Tibial artery (tissue), 4 donors: ENCODE results near the gene TSEN15.
"Not testable (repeated sequence)": the region's sequence is repeated elsewhere in the genome, so short reads cannot be mapped to it uniquely, and the experiment has no call there.

Source experiments
- DNase-seq, 2 donors: peaks; one replicate each; pipeline ENCODE4 v3.0.0-alpha.2; 2019
- H3K27ac ChIP-seq, 2 donors: fragments of 200-600 bp; sonication (generic) in 1 of 2; 1 replicate in 1 of 2; 2 replicates in 1 of 2; pipeline ENCODE4 v1.5.1; 2018 to 2019; ENCODE audit warnings: mild to moderate bottlenecking in 1 of 2
- H3K27me3 ChIP-seq, 2 donors: fragments of 200-600 bp; sonication (generic) in 1 of 2; one replicate each; pipeline versions ENCODE4 v1.5.1 to v1.6.0; 2016 to 2019
- H3K36me3 ChIP-seq, 3 donors: fragments of 200-600 bp; sonication (generic) in 2 of 3; one replicate each; pipeline ENCODE4 v1.5.1; 2016 to 2019; ENCODE audit warnings: mild to moderate bottlenecking in 2 of 3
- H3K4me1 ChIP-seq, 4 donors: fragments of 200-600 bp; sonication (generic) in 2 of 4; 1 replicate in 3 of 4; 2 replicates in 1 of 4; pipeline ENCODE4 v1.5.1; 2016 to 2019
- H3K4me3 ChIP-seq, 2 donors: fragments of 200-600 bp; sonication (generic) in 1 of 2; 1 replicate in 1 of 2; 2 replicates in 1 of 2; pipeline ENCODE4 v1.5.1; 2018 to 2019; ENCODE audit warnings: mild to moderate bottlenecking in 2 of 2
- H3K9me3 ChIP-seq, 3 donors: fragments of 200-600 bp; sonication (generic) in 1 of 3; one replicate each; pipeline ENCODE4 v1.5.1; 2016 to 2019
- intact Hi-C: fragments of 100-400 bp; cut with DNase I; formaldehyde crosslinking; loops from one replicate; pipeline ENCODE4 v1.15.0; 2023; ENCODE audit warnings: low total_unique reads
- TF ChIP-seq, protein P1 (sequence below), 2 experiments: fragments of 200-600 bp in 1 of 2; fragments of 450-650 bp in 1 of 2; IDR thresholded peaks; one replicate each; pipeline ENCODE4 v1.5.1; 2017 to 2019; ENCODE audit warnings: antibody characterized with exemption in 2 of 2, mild to moderate bottlenecking in 1 of 2, moderate library complexity in 1 of 2

The TSEN15 gene

GRCh38 chr1:184041731-184042130 is 9.8 kb upstream of the TSEN15 start:
- intact Hi-C loops = no loop called here
- DNase-seq = no peak
- Histone ChIP-seq H3K27ac (no peak overlapping the region), H3K27me3 (peaks cover 0 to 8% of the 10 kb centered on the region in 2 donors), H3K4me1 (peaks cover 0 to 12% (median 4%) of the 10 kb centered on the region in 4 donors), H3K9me3 (no peaks in the 10 kb centered on the region), H3K36me3 (no peaks in the 10 kb centered on the region), H3K4me3 (no peak overlapping the region)
- TF ChIP-seq, protein P1, sequence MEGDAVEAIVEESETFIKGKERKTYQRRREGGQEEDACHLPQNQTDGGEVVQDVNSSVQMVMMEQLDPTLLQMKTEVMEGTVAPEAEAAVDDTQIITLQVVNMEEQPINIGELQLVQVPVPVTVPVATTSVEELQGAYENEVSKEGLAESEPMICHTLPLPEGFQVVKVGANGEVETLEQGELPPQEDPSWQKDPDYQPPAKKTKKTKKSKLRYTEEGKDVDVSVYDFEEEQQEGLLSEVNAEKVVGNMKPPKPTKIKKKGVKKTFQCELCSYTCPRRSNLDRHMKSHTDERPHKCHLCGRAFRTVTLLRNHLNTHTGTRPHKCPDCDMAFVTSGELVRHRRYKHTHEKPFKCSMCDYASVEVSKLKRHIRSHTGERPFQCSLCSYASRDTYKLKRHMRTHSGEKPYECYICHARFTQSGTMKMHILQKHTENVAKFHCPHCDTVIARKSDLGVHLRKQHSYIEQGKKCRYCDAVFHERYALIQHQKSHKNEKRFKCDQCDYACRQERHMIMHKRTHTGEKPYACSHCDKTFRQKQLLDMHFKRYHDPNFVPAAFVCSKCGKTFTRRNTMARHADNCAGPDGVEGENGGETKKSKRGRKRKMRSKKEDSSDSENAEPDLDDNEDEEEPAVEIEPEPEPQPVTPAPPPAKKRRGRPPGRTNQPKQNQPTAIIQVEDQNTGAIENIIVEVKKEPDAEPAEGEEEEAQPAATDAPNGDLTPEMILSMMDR (IDR thresholded peaks at IDR 0.05) = no peak

DNA sequence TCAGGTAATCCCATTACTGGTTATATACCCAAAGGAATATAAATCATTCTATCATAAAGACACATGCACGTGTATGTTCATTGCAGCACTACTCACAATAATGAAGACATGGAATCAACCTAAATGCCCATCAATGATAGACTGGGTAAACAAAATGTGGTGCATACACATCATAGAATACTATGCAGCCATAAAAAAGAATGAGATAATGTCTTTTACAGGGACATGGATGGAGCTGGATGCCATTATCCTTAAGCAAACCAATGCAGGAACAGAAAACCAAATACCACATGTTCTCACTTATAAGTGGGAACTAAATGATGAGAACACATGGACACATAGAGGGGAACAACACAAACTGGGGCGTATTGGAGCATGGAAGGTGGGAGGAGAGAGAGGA is 8.2 kb upstream of the TSEN15 start:
- intact Hi-C loops, DNase-seq, H3K27ac ChIP-seq, H3K9me3 ChIP-seq, H3K36me3 ChIP-seq, H3K27me3 ChIP-seq, H3K4me1 ChIP-seq, H3K4me3 ChIP-seq: not testable (repeated sequence)

GRCh38 chr1:184044603-184045376 is 6.7 kb upstream of the TSEN15 start:
- Histone ChIP-seq H3K4me1 (no peaks in the 10 kb centered on the region), H3K27me3 (peaks cover 0 to 3% of the 10 kb centered on the region in 2 donors), H3K36me3 (no peaks in the 10 kb centered on the region), H3K4me3 (no peak overlapping the region), H3K27ac (no peak overlapping the region), H3K9me3 (no peaks in the 10 kb centered on the region)
- intact Hi-C loops = no loop called here
- no peak for DNase-seq
- TF ChIP-seq, protein P1 (IDR thresholded peaks at IDR 0.05) = no peak

DNA sequence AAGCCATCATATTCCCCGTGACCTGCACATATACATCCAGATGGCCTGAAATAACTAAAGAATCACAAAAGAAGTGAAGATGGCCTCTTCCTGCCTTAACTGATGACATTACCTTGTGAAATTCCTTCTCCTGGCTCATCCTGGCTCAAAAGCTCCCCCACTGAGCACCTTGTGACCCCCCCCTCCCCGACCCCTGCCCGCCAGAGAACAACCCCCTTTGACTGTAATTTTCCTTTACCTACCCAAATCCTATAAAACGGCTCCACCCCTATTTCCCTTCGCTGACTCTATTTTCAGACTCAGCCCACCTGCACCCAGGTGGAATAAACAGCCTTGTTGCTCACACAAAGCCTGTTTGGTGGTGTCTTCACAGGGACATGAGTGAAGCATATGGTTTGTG is 4.0 kb upstream of the TSEN15 start:
- H3K27ac ChIP-seq, H3K9me3 ChIP-seq, H3K27me3 ChIP-seq, DNase-seq, H3K4me1 ChIP-seq, H3K4me3 ChIP-seq, H3K36me3 ChIP-seq, intact Hi-C loops: not testable (repeated sequence)

GRCh38 chr1:184048561-184049240 is 2.8 kb upstream of the TSEN15 start:
- Histone ChIP-seq H3K27me3 (no peaks in the 10 kb centered on the region), H3K4me1 (peaks cover 0 to 20% (median 14%) of the 10 kb centered on the region in 4 donors), H3K9me3 (no peaks in the 10 kb centered on the region), H3K36me3 (no peaks in the 10 kb centered on the region), H3K4me3 (no peak overlapping the region), H3K27ac (no peak overlapping the region)
- no peak for DNase-seq
- intact Hi-C loops = no loop called here
- TF ChIP-seq, protein P1 (IDR thresholded peaks at IDR 0.05) = no peak

DNA sequence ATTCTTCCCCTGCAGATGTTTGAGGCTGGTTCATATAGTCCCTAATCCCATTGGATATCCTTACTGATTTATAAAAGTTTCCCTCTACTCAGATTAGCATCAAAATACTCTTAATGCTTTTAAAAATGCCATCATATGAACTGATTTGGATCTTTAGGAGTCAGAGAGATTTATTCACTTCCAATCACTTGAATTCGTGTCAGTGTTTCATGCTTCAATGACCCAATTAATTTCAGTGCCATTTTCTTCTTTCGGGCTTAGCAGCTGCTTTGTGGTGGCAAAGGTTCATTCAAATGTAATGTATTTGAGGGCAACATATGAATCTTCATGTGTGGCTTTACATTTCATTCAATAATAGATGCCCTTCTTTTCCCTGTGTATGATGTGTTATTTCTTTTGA is 2.2 kb upstream of the TSEN15 start:
- Histone ChIP-seq H3K27me3 (no peaks in the 10 kb centered on the region), H3K4me3 (no peak overlapping the region), H3K4me1 (peaks cover 0 to 22% (median 15%) of the 10 kb centered on the region in 4 donors), H3K36me3 (no peaks in the 10 kb centered on the region), H3K27ac (no peak overlapping the region), H3K9me3 (no peaks in the 10 kb centered on the region)
- intact Hi-C loops = no loop called here
- DNase-seq = no peak
- TF ChIP-seq, protein P1 (IDR thresholded peaks at IDR 0.05) = no peak
